Smooth muscle cell (in vitro differentiated cells): ENCODE data around the gene CRIM1. TPM values are rescaled to one million over a fixed set of nuclear protein-coding genes. Genes with fewer than 3 reads are reported as not detected.

Source experiments
- DNase-seq: peaks from one replicate; lab custom pipeline; 2025; ENCODE audit not compliant: unreplicated experiment; lab: John Stamatoyannopoulos, UW
- H2AFZ ChIP-seq: fragments of 200-600 bp; sonication (generic); 2 replicates; pipeline ENCODE4 v1.6.0; 2016; ENCODE audit warnings: antibody characterized with exemption, low read depth, mild to moderate bottlenecking
- H3F3A ChIP-seq: fragments of 200-600 bp; sonication (generic); 2 replicates; pipeline ENCODE4 v1.6.0; 2017; ENCODE audit warnings: antibody characterized with exemption, low read depth
- H3K27ac ChIP-seq: fragments of 200-600 bp; sonication (generic); 2 replicates; pipeline ENCODE4 v1.5.1; 2016; ENCODE audit warnings: low read depth, mild to moderate bottlenecking
- H3K27me3 ChIP-seq: fragments of 200-600 bp; sonication (generic); 2 replicates; pipeline ENCODE4 v1.6.1; 2016; ENCODE audit warnings: low read depth, mild to moderate bottlenecking
- H3K36me3 ChIP-seq: fragments of 200-600 bp; sonication (generic); 2 replicates; pipeline ENCODE4 v1.5.1; 2016; ENCODE audit warnings: low read depth
- H3K4me1 ChIP-seq: fragments of 200-600 bp; sonication (generic); 2 replicates; pipeline ENCODE4 v1.5.1; 2016; ENCODE audit warnings: low read depth
- H3K4me2 ChIP-seq: fragments of 200-600 bp; sonication (generic); 2 replicates; pipeline ENCODE4 v1.6.0; 2016; ENCODE audit warnings: mild to moderate bottlenecking
- H3K4me3 ChIP-seq: fragments of 200-600 bp; sonication (generic); 2 replicates; pipeline ENCODE4 v1.5.1; 2016; ENCODE audit warnings: mild to moderate bottlenecking
- H3K79me2 ChIP-seq: fragments of 200-600 bp; sonication (generic); 2 replicates; pipeline ENCODE4 v1.6.0; 2016; ENCODE audit warnings: low read depth, mild to moderate bottlenecking
- H3K9ac ChIP-seq: fragments of 200-600 bp; sonication (generic); 2 replicates; pipeline ENCODE4 v1.6.0; 2016; ENCODE audit warnings: low read depth
- H3K9me3 ChIP-seq: fragments of 200-600 bp; sonication (generic); replicated peaks from 2 replicates; pipeline ENCODE4 v1.5.1; 2016; ENCODE audit warnings: low read depth
- H4K20me1 ChIP-seq: fragments of 200-600 bp; sonication (generic); 2 replicates; pipeline ENCODE4 v1.6.0; 2016; ENCODE audit warnings: low read depth
- CTCF ChIP-seq: fragments of 200-600 bp; sonication (generic); IDR thresholded peaks from 2 replicates; pipeline ENCODE4 v1.5.1; 2017; ENCODE audit warnings: borderline replicate concordance, mild to moderate bottlenecking, antibody characterized with exemption; ENCODE audit not compliant: insufficient read depth, poor library complexity, severe bottlenecking
- WGBS: methylation state at CpG from one replicate; pipeline ENCODE4 v1.1.7; 2016; ENCODE audit warnings: low lambda C conversion rate; 5-methylcytosine and 5-hydroxymethylcytosine counted together
- polyA plus RNA-seq: library from polyadenylated mRNA; unstranded; fragments of >200 nt; fragmentation: Nextera tagmentation; extraction: Ambion mirVana; gene quantifications from 2 replicates; pipeline ENCODE4 v1.2.1, GENCODE V29; 2016
- total RNA-seq: library from RNA; depleted of rRNA; stranded (reverse); fragments of >200 nt; gene quantifications from 2 replicates; pipeline ENCODE4 v1.2.3, GENCODE V29; 2014

Gene CRIM1
- total and polyA plus RNA-seq, 2 experiments from 2014 or later: 10.1 to 28.0 TPM

- WGBS: 65% methylated on average over 7 of the region's 7 CpGs
- Histone ChIP-seq H3K27me3 (no peaks in the 10 kb centered on the region), H3K36me3 (no peaks in the 10 kb centered on the region), H3K4me3 (no peak overlapping the region), H3K9ac (no peak overlapping the region), H3K27ac (peak overlapping the region; percentile 21), H2AFZ (no peak overlapping the region), H3F3A (peaks cover 7% of the 10 kb centered on the region), H3K9me3 (no peaks in the 10 kb centered on the region), H3K79me2 (no peaks in the 10 kb centered on the region), H4K20me1 (no peaks in the 10 kb centered on the region), H3K4me1 (no peaks in the 10 kb centered on the region), H3K4me2 (no peak overlapping the region)
- no peak for DNase-seq
- no peak for TF ChIP-seq CTCF
These were observed 193.6 kb downstream of the CRIM1 start for GRCh38 chr2:36549165-36549574.

- Histone ChIP-seq H3K9ac (no peak overlapping the region), H3K4me1 (no peaks in the 10 kb centered on the region), H3K79me2 (no peaks in the 10 kb centered on the region), H3K9me3 (no peaks in the 10 kb centered on the region), H3K27ac (no peak overlapping the region), H3K4me3 (no peak overlapping the region), H3K36me3 (no peaks in the 10 kb centered on the region), H3K4me2 (no peak overlapping the region), H3F3A (peaks cover 3% of the 10 kb centered on the region), H4K20me1 (no peaks in the 10 kb centered on the region), H3K27me3 (no peaks in the 10 kb centered on the region), H2AFZ (no peak overlapping the region)
- 96% methylated on average over 5 of the region's 5 CpGs for WGBS
- no peak for DNase-seq
- no peak for TF ChIP-seq CTCF
These were observed 194.4 kb downstream of the CRIM1 start for GRCh38 chr2:36550006-36550405.

- H3K9ac ChIP-seq: no peak overlapping the region
- H4K20me1 ChIP-seq: no peaks in the 10 kb centered on the region
- H3K27ac ChIP-seq: no peak overlapping the region
- H3F3A ChIP-seq: peaks cover 3% of the 10 kb centered on the region
- H3K36me3 ChIP-seq: peaks cover 8% of the 10 kb centered on the region
- DNase-seq: no peak
- H3K9me3 ChIP-seq: no peaks in the 10 kb centered on the region
- no peaks in the 10 kb centered on the region for H3K27me3 ChIP-seq
- TF ChIP-seq CTCF: no peak
- peaks cover 9% of the 10 kb centered on the region for H3K79me2 ChIP-seq
- H3K4me2 ChIP-seq: no peak overlapping the region
- WGBS: 80% methylated on average over 4 of the region's 4 CpGs
- no peak overlapping the region for H3K4me3 ChIP-seq
- no peak overlapping the region for H2AFZ ChIP-seq
- no peaks in the 10 kb centered on the region for H3K4me1 ChIP-seq
These were observed 198.1 kb downstream of the CRIM1 start for GRCh38 chr2:36553683-36554082.

GRCh38 chr2:36554531-36554930, 199.0 kb downstream of the CRIM1 start:
- 96% methylated on average over 1 of the region's 1 CpG for WGBS
- Histone ChIP-seq H3K27me3 (no peaks in the 10 kb centered on the region), H3K27ac (no peak overlapping the region), H4K20me1 (no peaks in the 10 kb centered on the region), H3K9ac (no peak overlapping the region), H3K36me3 (peaks cover 8% of the 10 kb centered on the region), H3F3A (peaks cover 3% of the 10 kb centered on the region), H3K9me3 (no peaks in the 10 kb centered on the region), H2AFZ (no peak overlapping the region), H3K79me2 (peaks cover 9% of the 10 kb centered on the region), H3K4me3 (no peak overlapping the region), H3K4me1 (no peaks in the 10 kb centered on the region), H3K4me2 (no peak overlapping the region)
- TF ChIP-seq CTCF: no peak
- no peak for DNase-seq
